A673 (cell line): Measurements from ENCODE around the gene CRACDL. TPM values are rescaled to one million over a fixed set of nuclear protein-coding genes. Genes with fewer than 3 reads are reported as not detected.

ENCODE experiments used
- BruUV-seq: library from RNA; stranded (reverse); fragments of 400-500 nt; replicated peaks from 2 replicates; lab custom pipeline; 2021; lab: Mats Ljungman, UMichigan
- CTCF ChIA-PET: fragments of 300-600 bp; sonication (Branson Sonifier 250); formaldehyde crosslinking; loops from one replicate; lab custom pipeline; 2022; ENCODE audit warnings: antibody characterized with exemption; lab: Charles Lee
- POLR2A ChIA-PET: fragments of 300-600 bp; sonication (Branson Sonifier 250); formaldehyde crosslinking; loops from one replicate; lab custom pipeline; 2022; ENCODE audit warnings: antibody characterized with exemption; ENCODE audit not compliant: low non-redundant PET; lab: Charles Lee
- DNase-seq: peaks from one replicate; pipeline ENCODE4 v3.0.0-alpha.2; 2015; ENCODE audit warnings: low spot score
- H3K27ac ChIP-seq: fragments of 200-600 bp; sonication (generic); 2 replicates; pipeline ENCODE4 v1.5.1; 2016; ENCODE audit warnings: mixed run types, low read depth, mild to moderate bottlenecking, mixed read lengths, antibody characterized with exemption, low read length; ENCODE audit not compliant: poor library complexity, severe bottlenecking
- H3K27me3 ChIP-seq: fragments of 200-600 bp; sonication (generic); replicated peaks from 2 replicates; pipeline ENCODE4 v1.6.1; 2017; ENCODE audit warnings: mixed run types, low read depth, mild to moderate bottlenecking, mixed read lengths, antibody characterized with exemption, low read length; ENCODE audit not compliant: insufficient read depth, poor library complexity
- H3K36me3 ChIP-seq: fragments of 200-600 bp; sonication (generic); 2 replicates; pipeline ENCODE4 v1.6.1; 2016; ENCODE audit warnings: mixed run types, mild to moderate bottlenecking, mixed read lengths, antibody characterized with exemption, low read length; ENCODE audit not compliant: insufficient read depth, poor library complexity, severe bottlenecking
- H3K4me1 ChIP-seq: fragments of 200-600 bp; sonication (generic); 2 replicates; pipeline ENCODE4 v1.6.1; 2017; ENCODE audit warnings: mixed run types, mild to moderate bottlenecking, mixed read lengths, antibody characterized with exemption, low read length; ENCODE audit not compliant: insufficient read depth, poor library complexity, severe bottlenecking
- H3K4me3 ChIP-seq: fragments of 200-600 bp; sonication (generic); 2 replicates; pipeline ENCODE4 v1.5.1; 2016; ENCODE audit warnings: low read depth, mixed run types, mild to moderate bottlenecking, mixed read lengths, low read length; ENCODE audit not compliant: poor library complexity, severe bottlenecking
- H3K9me3 ChIP-seq: fragments of 200-600 bp; sonication (generic); 2 replicates; pipeline ENCODE4 v1.6.1; 2016; ENCODE audit warnings: mixed run types, low read depth, mild to moderate bottlenecking, mixed read lengths, antibody characterized with exemption, low read length; ENCODE audit not compliant: poor library complexity, severe bottlenecking
- CTCF ChIP-seq: fragments of 300-800, 200-600 bp; sonication (generic); conservative IDR thresholded peaks from 2 replicates; pipeline ENCODE4 v1.5.1; 2017; ENCODE audit warnings: low read depth, mild to moderate bottlenecking, antibody characterized with exemption, low read length, moderate library complexity, mixed read lengths
- EZH2 ChIP-seq: fragments of 200-600 bp; sonication (generic); IDR thresholded peaks from 2 replicates; pipeline ENCODE4 v1.6.1; 2017; ENCODE audit warnings: borderline replicate concordance, low read depth, mild to moderate bottlenecking, mixed read lengths, antibody characterized with exemption, low read length; ENCODE audit not compliant: poor library complexity, severe bottlenecking
- intact Hi-C: fragments of 100-400 bp; cut with micrococcal nuclease; formaldehyde crosslinking; loops from one replicate; pipeline ENCODE4 v1.10.0; 2022; ENCODE audit not compliant: unreplicated experiment
- total RNA-seq: library from RNA; stranded (reverse); gene quantifications from 2 replicates; pipeline ENCODE4 v1.2.3, GENCODE V29; 2021

Gene CRACDL
- total RNA-seq, 1 experiment from 2014 or later, result not detected

DNA sequence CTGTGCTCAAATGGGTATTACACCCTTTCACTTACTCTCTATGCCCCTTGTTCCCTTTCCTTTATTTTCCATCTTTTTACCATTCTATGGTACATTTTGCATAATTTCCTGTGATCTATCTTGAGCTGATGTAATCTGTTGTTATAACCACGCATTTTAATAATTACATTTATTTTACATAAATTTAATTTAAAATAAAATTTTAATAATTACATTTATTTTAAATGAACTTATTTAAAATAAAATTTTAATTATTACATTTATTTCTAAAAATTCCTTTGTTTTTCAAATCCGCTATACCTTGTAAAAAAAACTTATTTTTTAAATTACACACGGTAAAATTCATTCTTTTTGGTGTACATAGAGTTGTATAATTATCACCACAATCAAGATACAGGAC lies 93.9 kb downstream of the CRACDL start:
- POLR2A ChIA-PET, result no interaction called here
- intact Hi-C loops, result no loop called here
- peaks cover 14% of the 10 kb centered on the region for H3K27me3 ChIP-seq
- CTCF ChIA-PET, result no interaction called here
- H3K4me1 ChIP-seq, result no peaks in the 10 kb centered on the region
- TF ChIP-seq EZH2 (no peak), CTCF (no peak)
- BruUV-seq, result no TSS peak
- no peaks in the 10 kb centered on the region for H3K36me3 ChIP-seq
- no peak overlapping the region for H3K4me3 ChIP-seq
- no peak for DNase-seq
- no peaks in the 10 kb centered on the region for H3K9me3 ChIP-seq
- no peak overlapping the region for H3K27ac ChIP-seq

DNA sequence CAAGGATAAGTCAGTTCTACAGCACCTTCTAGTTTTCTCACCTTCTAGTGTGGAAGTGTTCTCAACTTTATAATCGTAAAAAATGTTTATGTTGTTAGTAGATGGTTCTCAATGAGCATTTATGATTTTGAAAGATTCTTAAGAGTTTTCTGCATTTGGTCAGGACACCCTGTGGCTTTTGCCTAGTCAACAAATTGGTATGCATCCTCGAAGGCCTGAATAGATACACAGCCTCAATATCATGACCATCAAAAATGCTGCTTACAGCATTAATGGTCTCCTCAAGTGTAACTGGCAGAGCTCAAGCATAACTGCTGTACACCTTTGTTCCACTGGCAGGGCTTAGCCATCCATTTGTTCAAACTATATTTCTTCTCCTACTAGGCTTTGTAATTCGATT lies 96.7 kb downstream of the CRACDL start:
- BruUV-seq, result no TSS peak
- H3K4me1 ChIP-seq, result no peaks in the 10 kb centered on the region

GRCh38 chr2:98835831-98836385 lies 100.1 kb downstream of the CRACDL start:
- intact Hi-C loops, result loop anchor here (2.0 to 5.0 kb wide), 3 partner anchors 187 to 424 kb away; no protein-coding TSS in a partner anchor
- TF ChIP-seq CTCF, result no peak
- no peak for TF ChIP-seq EZH2
- no peaks in the 10 kb centered on the region for H3K9me3 ChIP-seq
- ChIA-PET POLR2A (no interaction called here), CTCF (interaction anchor here (1.2 to 2.3 kb wide), 2 partner anchors 186 to 230 kb away, joined by 5 to 24 read pairs; no protein-coding TSS in a partner anchor)
- peaks cover 4% of the 10 kb centered on the region for H3K27me3 ChIP-seq
- no peak for DNase-seq
- no TSS peak for BruUV-seq
- no peaks in the 10 kb centered on the region for H3K36me3 ChIP-seq
- H3K4me1 ChIP-seq, result no peaks in the 10 kb centered on the region
- H3K4me3 ChIP-seq, result no peak overlapping the region
- H3K27ac ChIP-seq, result no peak overlapping the region

More for the DNA sequence above, 96.7 kb downstream of the CRACDL start:
- intact Hi-C loops, result loop anchor here (5.0 kb wide), 2 partner anchors 228 to 427 kb away; no protein-coding TSS in a partner anchor
- TF ChIP-seq CTCF (no peak), EZH2 (no peak)
- no peak for DNase-seq
- no peak overlapping the region for H3K4me3 ChIP-seq
- peaks cover 18% of the 10 kb centered on the region for H3K27me3 ChIP-seq
- CTCF ChIA-PET, result interaction anchor here (0.6 kb wide), 1 partner anchor 547 kb away, joined by 5 read pairs; no protein-coding TSS in a partner anchor
- no peak overlapping the region for H3K27ac ChIP-seq
- POLR2A ChIA-PET, result no interaction called here
- no peaks in the 10 kb centered on the region for H3K36me3 ChIP-seq
- no peaks in the 10 kb centered on the region for H3K9me3 ChIP-seq
